ENCODE measurements around the gene DPF1. TPM values are rescaled to one million over a fixed set of nuclear protein-coding genes. Genes with fewer than 3 reads are reported as not detected.
A peak's percentile ranks its signal among the peaks of the same experiment; 100 is the strongest.

DPF1 gene
- total and polyA plus RNA-seq, 2 donors (not counting 1 experiment from before 2014, with no cell fraction given) = 0.50 to 1.6 TPM

DNA sequence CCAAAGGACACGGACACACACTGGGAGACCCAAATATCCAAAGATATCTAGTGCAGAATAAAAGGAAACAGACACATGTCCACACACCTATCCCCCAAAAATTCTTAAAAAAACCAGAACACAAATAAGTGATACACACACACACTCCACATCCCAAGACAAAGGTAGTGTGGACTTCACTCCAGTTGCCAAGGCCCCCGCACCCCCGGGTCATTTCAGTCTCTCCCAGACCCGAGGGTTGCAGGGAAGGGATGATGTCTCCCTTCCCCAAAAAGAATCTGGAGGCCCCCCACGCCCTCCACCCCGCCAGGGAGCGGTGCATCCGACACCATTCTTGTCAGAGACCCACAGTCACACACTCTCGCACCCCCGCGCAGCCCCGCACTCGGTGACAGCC is 407 bp downstream of the DPF1 start:
- no peaks in the 10 kb centered on the region for H4K20me1 ChIP-seq (ENCODE audit: control insufficient read depth, extremely low read depth, insufficient read depth, low read length)
- H3K9ac ChIP-seq (ENCODE audit: insufficient read depth, low read length) = peak overlapping the region; percentile 58
- no peaks in the 10 kb centered on the region for H3K4me1 ChIP-seq (ENCODE audit: control insufficient read depth, extremely low read depth, insufficient read depth, low read length)
- peak overlapping the region; percentile 27 for H3K27ac ChIP-seq (ENCODE audit: insufficient read depth, low read length)
- TF ChIP-seq EZH2 (IDR thresholded peaks at IDR 0.05; ENCODE audit: low read length, missing control alignments) (no peak), CTCF (conservative IDR thresholded peaks at IDR 0.05 in 1 of 2, IDR thresholded peaks at IDR 0.05 in 1 of 2; ENCODE audit: low read depth in 1 of 2, low read length in 2 of 2) (no peak)
- H3K9me3 ChIP-seq (ENCODE audit: control insufficient read depth, insufficient read depth, low read depth, low read length) = no peaks in the 10 kb centered on the region
- no peak for DNase-seq (ENCODE audit: low read depth in 2 of 2)
- H3K27me3 ChIP-seq (ENCODE audit: control insufficient read depth, insufficient read depth, low read length) = no peaks in the 10 kb centered on the region
- H2AFZ ChIP-seq (ENCODE audit: low read length) = peak overlapping the region; percentile 8
- H3K4me3 ChIP-seq (replicated peaks in 1 of 4; ENCODE audit: control extremely low read depth in 1 of 4, insufficient read depth in 1 of 4, low read depth in 3 of 4, low read length in 4 of 4) = peak overlapping the region; percentile 61 to 81 (median 70)
- H3K4me2 ChIP-seq (ENCODE audit: extremely low read depth, insufficient read depth, low read length) = peak overlapping the region; percentile 92
- no peaks in the 10 kb centered on the region for H3K36me3 ChIP-seq (ENCODE audit: control insufficient read depth, insufficient read depth, low read length)
- H3K79me2 ChIP-seq (ENCODE audit: control insufficient read depth, insufficient read depth, low read length) = no peaks in the 10 kb centered on the region

DNA sequence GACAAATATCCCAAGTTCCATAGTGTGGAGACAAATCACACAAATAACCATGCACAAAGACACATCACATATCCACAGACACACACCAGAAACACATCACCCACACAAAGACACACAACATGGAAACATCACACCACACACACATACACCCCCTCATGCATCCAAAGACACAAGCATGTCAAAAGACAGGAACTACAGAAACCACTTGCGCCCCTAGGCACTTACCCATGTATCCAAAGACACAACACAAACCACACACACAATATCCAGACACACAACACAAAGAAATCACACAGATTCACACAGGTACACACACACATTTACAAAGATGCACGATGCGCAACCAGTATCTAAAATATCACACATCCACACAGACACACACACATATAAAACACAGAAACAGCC is 901 bp downstream of the DPF1 start:
- H3K9ac ChIP-seq (ENCODE audit: insufficient read depth, low read length) = no peak overlapping the region
- no peak overlapping the region for H2AFZ ChIP-seq (ENCODE audit: low read length)
- TF ChIP-seq EZH2 (IDR thresholded peaks at IDR 0.05; ENCODE audit: low read length, missing control alignments) = no peak
- no peak for TF ChIP-seq CTCF (conservative IDR thresholded peaks at IDR 0.05 in 1 of 2, IDR thresholded peaks at IDR 0.05 in 1 of 2; ENCODE audit: low read depth in 1 of 2, low read length in 2 of 2)
- H3K9me3 ChIP-seq (ENCODE audit: control insufficient read depth, insufficient read depth, low read depth, low read length) = no peaks in the 10 kb centered on the region
- H3K27ac ChIP-seq (ENCODE audit: insufficient read depth, low read length) = no peak overlapping the region
- H4K20me1 ChIP-seq (ENCODE audit: control insufficient read depth, extremely low read depth, insufficient read depth, low read length) = no peaks in the 10 kb centered on the region
- H3K27me3 ChIP-seq (ENCODE audit: control insufficient read depth, insufficient read depth, low read length) = no peaks in the 10 kb centered on the region
- no peaks in the 10 kb centered on the region for H3K4me1 ChIP-seq (ENCODE audit: control insufficient read depth, extremely low read depth, insufficient read depth, low read length)
- H3K79me2 ChIP-seq (ENCODE audit: control insufficient read depth, insufficient read depth, low read length) = no peaks in the 10 kb centered on the region
- no peaks in the 10 kb centered on the region for H3K36me3 ChIP-seq (ENCODE audit: control insufficient read depth, insufficient read depth, low read length)
- peak overlapping the region; percentile 92 for H3K4me2 ChIP-seq (ENCODE audit: extremely low read depth, insufficient read depth, low read length)
- no peak for DNase-seq (ENCODE audit: low read depth in 2 of 2)
- H3K4me3 ChIP-seq (replicated peaks in 1 of 4; ENCODE audit: control extremely low read depth in 1 of 4, insufficient read depth in 1 of 4, low read depth in 3 of 4, low read length in 4 of 4) = peak overlapping the region in 2 of 4 experiments; percentile 61 to 69

GRCh38 chr19:38221919-38222830 is 1.8 kb downstream of the DPF1 start:
- no peak for DNase-seq (ENCODE audit: low read depth in 2 of 2)
- Histone ChIP-seq H3K4me2 (ENCODE audit: extremely low read depth, insufficient read depth, low read length) (no peak overlapping the region), H3K9ac (ENCODE audit: insufficient read depth, low read length) (no peak overlapping the region), H3K36me3 (ENCODE audit: control insufficient read depth, insufficient read depth, low read length) (no peaks in the 10 kb centered on the region), H2AFZ (ENCODE audit: low read length) (no peak overlapping the region), H3K27me3 (ENCODE audit: control insufficient read depth, insufficient read depth, low read length) (no peaks in the 10 kb centered on the region), H3K4me3 (replicated peaks in 1 of 4; ENCODE audit: control extremely low read depth in 1 of 4, insufficient read depth in 1 of 4, low read depth in 3 of 4, low read length in 4 of 4) (no peak overlapping the region), H3K9me3 (ENCODE audit: control insufficient read depth, insufficient read depth, low read depth, low read length) (no peaks in the 10 kb centered on the region), H3K27ac (ENCODE audit: insufficient read depth, low read length) (no peak overlapping the region), H3K79me2 (ENCODE audit: control insufficient read depth, insufficient read depth, low read length) (no peaks in the 10 kb centered on the region), H3K4me1 (ENCODE audit: control insufficient read depth, extremely low read depth, insufficient read depth, low read length) (no peaks in the 10 kb centered on the region), H4K20me1 (ENCODE audit: control insufficient read depth, extremely low read depth, insufficient read depth, low read length) (no peaks in the 10 kb centered on the region)
- TF ChIP-seq CTCF (conservative IDR thresholded peaks at IDR 0.05 in 1 of 2, IDR thresholded peaks at IDR 0.05 in 1 of 2; ENCODE audit: low read depth in 1 of 2, low read length in 2 of 2) (no peak), EZH2 (IDR thresholded peaks at IDR 0.05; ENCODE audit: low read length, missing control alignments) (no peak)
